Endothelial cell of coronary artery (primary cell): ENCODE results near the gene DNAJC25. TPM values are rescaled to one million over a fixed set of nuclear protein-coding genes. Genes with fewer than 3 reads are reported as not detected.

ENCODE experiments used
- total RNA-seq: library from RNA; depleted of rRNA; stranded (reverse); fragments of >200 nt; gene quantifications from 2 replicates; pipeline ENCODE4 v1.2.3, GENCODE V29; 2014

DNAJC25 gene
- total RNA-seq = 4.0 and 4.9 TPM in 2 replicates

DNA sequence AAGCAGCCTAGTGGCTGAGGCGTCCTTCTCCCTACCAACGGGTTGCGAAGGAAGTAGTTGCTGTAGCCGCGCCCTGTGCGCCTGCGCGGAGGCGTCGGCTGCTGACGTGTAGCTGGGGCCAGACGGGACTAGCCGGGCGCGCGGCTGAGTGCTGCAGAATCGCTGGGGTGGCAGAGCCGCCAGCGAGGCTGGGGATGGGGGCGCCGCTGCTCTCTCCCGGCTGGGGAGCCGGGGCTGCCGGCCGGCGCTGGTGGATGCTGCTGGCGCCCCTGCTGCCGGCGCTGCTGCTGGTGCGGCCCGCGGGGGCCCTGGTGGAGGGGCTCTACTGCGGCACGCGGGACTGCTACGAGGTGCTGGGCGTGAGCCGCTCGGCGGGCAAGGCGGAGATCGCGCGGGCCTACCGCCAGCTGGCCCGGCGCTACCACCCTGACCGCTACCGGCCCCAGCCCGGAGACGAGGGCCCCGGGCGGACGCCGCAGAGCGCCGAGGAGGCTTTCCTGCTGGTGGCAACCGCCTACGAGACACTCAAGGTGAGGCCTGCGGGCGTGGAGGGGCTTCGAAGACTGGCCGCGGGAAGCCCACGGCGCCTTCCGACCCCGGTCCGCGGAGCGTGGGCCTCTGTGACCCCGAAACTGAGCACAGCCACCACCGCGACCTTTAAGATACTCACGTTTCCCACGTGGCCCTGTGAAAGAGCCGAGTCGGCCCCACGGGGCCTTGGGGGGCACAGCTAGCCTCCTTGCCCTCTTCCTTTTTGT, at the start of gene DNAJC25:
TSS of gene DNAJC25 (plus strand) at position 121 of the 758 bp plus-strand sequence. CDS start at position 195, 74 bp downstream.

DNA sequence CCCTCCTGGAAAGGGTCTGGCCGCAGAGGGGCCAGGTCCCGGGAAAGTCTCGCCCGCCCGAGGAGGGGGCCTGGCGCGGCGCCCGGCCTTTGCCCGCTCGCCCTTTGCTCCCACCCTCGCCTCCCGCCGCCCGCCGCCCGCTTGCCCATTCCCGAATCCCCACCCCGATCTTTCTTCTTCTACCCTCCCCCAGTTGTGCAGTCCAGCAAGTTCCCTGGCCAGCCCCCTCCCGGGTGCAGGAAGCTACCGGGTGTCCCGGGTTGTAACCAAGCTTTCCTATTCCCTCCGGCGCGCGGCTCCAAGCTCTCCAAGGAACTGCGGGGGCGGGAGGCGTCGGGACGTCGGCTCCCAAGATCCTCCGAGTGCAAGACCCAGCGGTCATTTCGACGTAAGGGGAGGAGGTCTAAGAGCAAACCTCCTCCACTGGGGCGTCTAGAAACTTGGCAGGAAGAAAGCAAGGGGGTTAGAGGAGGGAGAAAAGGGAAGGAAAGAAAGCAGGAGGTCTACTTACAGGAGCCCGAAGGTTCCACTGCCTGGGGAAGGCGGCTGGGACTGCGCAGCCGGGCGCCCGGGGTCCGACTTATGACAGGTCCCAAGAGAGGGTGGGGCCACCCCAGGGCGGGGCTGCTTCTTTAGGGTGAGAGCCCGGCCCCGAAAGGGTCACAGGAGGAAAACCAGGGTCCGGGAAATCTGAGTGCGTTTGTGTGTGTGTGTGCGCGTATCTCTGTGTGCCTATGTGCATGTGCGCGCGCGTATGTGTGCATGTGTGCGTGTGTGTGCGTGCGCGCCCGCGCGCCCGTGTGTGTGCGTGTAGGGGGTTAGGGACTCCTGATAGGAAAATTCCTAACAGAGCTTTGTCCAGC, 31.8 kb upstream of the DNAJC25 start, which contains the start of gene PTGR1:
TSS of gene PTGR1 (minus strand) at position 556 of the 863 bp plus-strand sequence. CDS start 2,225 bp downstream, outside the sequence.

GRCh38 chr9:111661150-111661801, 30.1 kb downstream of the DNAJC25 start, which contains the start of gene GNG10:
Gene GNG10, plus strand, starts transcription at chr9:111661605. Its CDS starts 30 bp downstream, at chr9:111661635.

Other genes starting within 250 kb of the DNAJC25 start
- gene ECPAS, start 147.0 kb upstream of the DNAJC25 start, total RNA-seq = 99.1 and 142 TPM in 2 replicates
- 1.3 and 1.8 TPM in 2 replicates for gene ZNF483, start 106.2 kb upstream of the DNAJC25 start, total RNA-seq
- gene PTGR1, start 31.7 kb upstream of the DNAJC25 start, total RNA-seq = 53.3 and 91.0 TPM in 2 replicates
- gene GNG10, start 30.3 kb downstream of the DNAJC25 start, total RNA-seq = 31.5 and 43.4 TPM in 2 replicates
- under 0.01 TPM in 1 of 2 replicates, not detected in the other for gene SHOC1, start 163.6 kb downstream of the DNAJC25 start, total RNA-seq